SK-N-SH (cell line): Measurements from ENCODE around the gene RAB15. TPM values are rescaled to one million over a fixed set of nuclear protein-coding genes. Genes with fewer than 3 reads are reported as not detected.

Experiments
- CTCF ChIA-PET: fragments of 300-600, 350-600 bp; formaldehyde crosslinking; extraction: SDS; loops from one replicate; lab custom pipeline; 2021; lab: Yijun Ruan, JAX
- POLR2A ChIA-PET: fragments of 350-600 bp; sonication (Branson Sonifier 250); formaldehyde crosslinking; extraction: SDS; loops from one replicate; lab custom pipeline; 2020; ENCODE audit warnings: antibody characterized with exemption, inconsistent platforms; lab: Yijun Ruan, JAX
- DNase-seq: peaks from one replicate; pipeline ENCODE4 v3.0.0; 2012
- H2AFZ ChIP-seq: fragments of 200-600 bp; sonication (generic); 2 replicates; pipeline ENCODE4 v1.8.1; 2016; ENCODE audit warnings: antibody characterized with exemption, mild to moderate bottlenecking, low read depth
- H3F3A ChIP-seq: fragments of 200-600 bp; sonication (generic); replicated peaks from 2 replicates; pipeline ENCODE3; 2016; ENCODE audit warnings: antibody characterized with exemption, mild to moderate bottlenecking; ENCODE audit not compliant: insufficient read depth
- H3K27ac ChIP-seq, 2 experiments: fragments of 200-500 bp in 1 of 2; fragments of 200-600 bp in 1 of 2; sonication (Bioruptor generic) in 1 of 2; sonication (generic), shearing (Covaris generic) in 1 of 2; 2 replicates each; pipeline versions ENCODE4 v1.5.1 to v1.6.1; 2014 to 2016; ENCODE audit warnings: low read depth in 2 of 2, inconsistent platforms in 1 of 2, low read length in 1 of 2, mild to moderate bottlenecking in 1 of 2, mixed read lengths in 1 of 2
- H3K27me3 ChIP-seq: fragments of 200-600 bp; sonication (generic), shearing (Covaris generic); 2 replicates; pipeline ENCODE4 v1.6.1; 2016; ENCODE audit warnings: mixed run types; ENCODE audit not compliant: insufficient read depth
- H3K36me3 ChIP-seq, 2 experiments: fragments of 200-500 bp in 1 of 2; fragments of 200-600 bp in 1 of 2; sonication (Bioruptor generic) in 1 of 2; sonication (generic) in 1 of 2; replicated peaks in 1 of 2; 2 replicates each; pipeline versions ENCODE3 to v1.5.1; 2014 to 2016; ENCODE audit warnings: low read length in 1 of 2, mild to moderate bottlenecking in 1 of 2; ENCODE audit not compliant: insufficient read depth in 2 of 2, control insufficient read depth in 1 of 2
- H3K4me1 ChIP-seq, 2 experiments: fragments of 200-500 bp in 1 of 2; fragments of 200-600 bp in 1 of 2; sonication (Bioruptor generic) in 1 of 2; sonication (generic), shearing (Covaris generic) in 1 of 2; 2 replicates each; pipeline versions ENCODE4 v1.5.1 to v1.6.1; 2014 to 2016; ENCODE audit warnings: low read depth in 1 of 2, low read length in 1 of 2, mixed run types in 1 of 2; ENCODE audit not compliant: insufficient read depth in 2 of 2, control insufficient read depth in 1 of 2
- H3K4me2 ChIP-seq: fragments of 200-600 bp; sonication (generic), shearing (Covaris generic); 2 replicates; pipeline ENCODE4 v1.6.1; 2017; ENCODE audit warnings: mixed run types
- H3K4me3 ChIP-seq, 2 experiments: fragments of 200-500 bp in 1 of 2; fragments of 200-600 bp in 1 of 2; sonication (Bioruptor generic) in 1 of 2; sonication (generic), shearing (Covaris generic) in 1 of 2; 2 replicates each; pipeline versions ENCODE4 v1.5.1 to v1.8.1; 2014 to 2016; ENCODE audit warnings: low read depth in 2 of 2, inconsistent platforms in 1 of 2, low read length in 1 of 2, mild to moderate bottlenecking in 1 of 2, mixed read lengths in 1 of 2, moderate library complexity in 1 of 2
- H3K79me2 ChIP-seq: fragments of 200-600 bp; sonication (generic); 2 replicates; pipeline ENCODE4 v1.8.1; 2017; ENCODE audit warnings: mild to moderate bottlenecking; ENCODE audit not compliant: insufficient read depth
- H3K9ac ChIP-seq: fragments of 200-600 bp; sonication (generic); 2 replicates; pipeline ENCODE4 v1.6.1; 2017; ENCODE audit warnings: mixed run types
- H3K9me2 ChIP-seq: fragments of 200-600 bp; sonication (generic); 2 replicates; pipeline ENCODE4 v1.6.1; 2017; ENCODE audit warnings: mixed run types
- H3K9me3 ChIP-seq: fragments of 200-600 bp; sonication (generic); 2 replicates; pipeline ENCODE4 v1.6.1; 2017; ENCODE audit warnings: mixed run types, mild to moderate bottlenecking, moderate library complexity
- H4K20me1 ChIP-seq: fragments of 200-600 bp; sonication (generic); 2 replicates; pipeline ENCODE4 v1.6.1; 2017; ENCODE audit warnings: mild to moderate bottlenecking, mixed run types; ENCODE audit not compliant: insufficient read depth
- CHD2 ChIP-seq: fragments of 150-350 bp; IDR thresholded peaks from 2 replicates; pipeline ENCODE4 v1.6.1; 2018; ENCODE audit warnings: low read length; ENCODE audit not compliant: partially characterized antibody
- CTCF ChIP-seq: fragments of 200-600 bp; sonication (generic); IDR thresholded peaks from 2 replicates; pipeline ENCODE4 v1.6.1; 2017; ENCODE audit warnings: antibody characterized with exemption, mild to moderate bottlenecking, moderate library complexity
- ELF1 ChIP-seq: IDR thresholded peaks from 2 replicates; pipeline ENCODE4 v1.4.0; 2012
- FOSL2 ChIP-seq: IDR thresholded peaks from 2 replicates; pipeline ENCODE4 v1.4.0; 2012; ENCODE audit warnings: low read depth, mild to moderate bottlenecking, moderate library complexity, borderline replicate concordance
- GATA2 ChIP-seq: sonication (generic); formaldehyde crosslinking; IDR thresholded peaks from 2 replicates; pipeline ENCODE4 v1.5.0; 2020; ENCODE audit warnings: mild to moderate bottlenecking, missing genetic modification reagents
- JUND ChIP-seq: IDR thresholded peaks from 2 replicates; pipeline ENCODE4 v1.4.0; 2012
- MEF2A ChIP-seq: IDR thresholded peaks from 2 replicates; pipeline ENCODE4 v1.4.0; 2012; ENCODE audit warnings: low read depth, borderline replicate concordance
- NFIC ChIP-seq: IDR thresholded peaks from 2 replicates; pipeline ENCODE4 v1.4.0; 2012; ENCODE audit warnings: borderline replicate concordance
- NRF1 ChIP-seq: IDR thresholded peaks from 2 replicates; pipeline ENCODE4 v1.6.1; 2012; ENCODE audit warnings: low read depth, mild to moderate bottlenecking, low read length
- POLR2AphosphoS5 ChIP-seq: IDR thresholded peaks from 2 replicates; pipeline ENCODE4 v1.6.1; 2012; ENCODE audit warnings: low read depth, low read length
- RAD21 ChIP-seq: IDR thresholded peaks from 2 replicates; pipeline ENCODE4 v1.6.1; 2012; ENCODE audit warnings: mild to moderate bottlenecking, low read length
- RCOR1 ChIP-seq: fragments of 150-350 bp; IDR thresholded peaks from 2 replicates; pipeline ENCODE4 v1.6.1; 2017; ENCODE audit warnings: antibody characterized with exemption, low read length
- RFX5 ChIP-seq: IDR thresholded peaks from 2 replicates; pipeline ENCODE4 v1.6.1; 2012; ENCODE audit warnings: mild to moderate bottlenecking, improper control_type of control experiment, low read length
- RXRA ChIP-seq: IDR thresholded peaks from 2 replicates; pipeline ENCODE4 v1.4.0; 2012; ENCODE audit warnings: low read depth, mild to moderate bottlenecking, borderline replicate concordance
- SIN3A ChIP-seq: IDR thresholded peaks from 2 replicates; pipeline ENCODE4 v1.6.1; 2012; ENCODE audit warnings: low read depth, mild to moderate bottlenecking, low read length, moderate library complexity, borderline replicate concordance
- SMC3 ChIP-seq: IDR thresholded peaks from 2 replicates; pipeline ENCODE4 v1.6.1; 2012; ENCODE audit warnings: low read depth, low read length, improper control_type of control experiment
- TEAD4 ChIP-seq: IDR thresholded peaks from 2 replicates; pipeline ENCODE4 v1.4.0; 2012; ENCODE audit warnings: mild to moderate bottlenecking, borderline replicate concordance; ENCODE audit not compliant: insufficient read depth
- YY1 ChIP-seq: IDR thresholded peaks from 2 replicates; pipeline ENCODE4 v1.4.0; 2012; ENCODE audit warnings: low read depth, mild to moderate bottlenecking
- WGBS: methylation state at CpG from one replicate; pipeline ENCODE4 v1.1.6; 2017; ENCODE audit warnings: low lambda C conversion rate; 5-methylcytosine and 5-hydroxymethylcytosine counted together
- polyA plus RNA-seq, 3 experiments: library from polyadenylated mRNA; depleted of rRNA; stranded (reverse); fragments of >200 nt; gene quantifications; 2 replicates each; pipeline ENCODE4 v1.2.3, GENCODE V29; 2012
- TF ChIP-seq, protein P1 (sequence below): IDR thresholded peaks from 2 replicates; pipeline ENCODE4 v1.4.0; 2012; ENCODE audit warnings: low read depth
- TF ChIP-seq, protein P2 (sequence below): fragments of 150-350 bp; IDR thresholded peaks from 2 replicates; pipeline ENCODE4 v1.6.1; 2017; ENCODE audit warnings: antibody characterized with exemption, low read length, low read depth, borderline replicate concordance

Gene RAB15
- polyA plus RNA-seq, 1 of the 3 experiments (the other 2 are of a cell fraction) = 14.2 TPM

GRCh38 chr14:64927031-64927430, 45.1 kb downstream of the RAB15 start:
- ChIA-PET POLR2A (no interaction called here), CTCF (interaction anchor here (0.8 to 3.0 kb wide), 3 partner anchors 16 to 93 kb away, joined by 3 to 9 read pairs (median 4); no protein-coding TSS in a partner anchor)
- WGBS = 97% methylated on average over 3 of the region's 3 CpGs

More at GRCh38 chr14:64927031-64927430, 45.1 kb downstream of the RAB15 start:
- Histone ChIP-seq H3K9ac (no peak overlapping the region), H3K9me2 (no peaks in the 10 kb centered on the region), H3K79me2 (peaks cover 24% of the 10 kb centered on the region), H3K4me2 (no peak overlapping the region), H3K27ac (no peak overlapping the region), H3K36me3 (peaks cover 70 to 71% of the 10 kb centered on the region in 2 experiments), H4K20me1 (peaks cover 6% of the 10 kb centered on the region), H3K9me3 (no peaks in the 10 kb centered on the region), H3K27me3 (no peaks in the 10 kb centered on the region), H2AFZ (no peak overlapping the region)
- DNase-seq = no peak
- TF ChIP-seq CHD2 (no peak), SMC3 (no peak), SIN3A (no peak), NRF1 (no peak), GATA2 (CRISPR knock-in tag) (no peak), RAD21 (no peak), RXRA (no peak), RFX5 (no peak), NFIC (no peak), JUND (no peak), POLR2AphosphoS5 (no peak), TEAD4 (no peak), FOSL2 (no peak), ELF1 (no peak), MEF2A (no peak), CTCF (no peak), RCOR1 (no peak), YY1 (no peak)
- TF ChIP-seq, protein P1, sequence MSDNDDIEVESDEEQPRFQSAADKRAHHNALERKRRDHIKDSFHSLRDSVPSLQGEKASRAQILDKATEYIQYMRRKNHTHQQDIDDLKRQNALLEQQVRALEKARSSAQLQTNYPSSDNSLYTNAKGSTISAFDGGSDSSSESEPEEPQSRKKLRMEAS = no peak
- TF ChIP-seq, protein P2, sequence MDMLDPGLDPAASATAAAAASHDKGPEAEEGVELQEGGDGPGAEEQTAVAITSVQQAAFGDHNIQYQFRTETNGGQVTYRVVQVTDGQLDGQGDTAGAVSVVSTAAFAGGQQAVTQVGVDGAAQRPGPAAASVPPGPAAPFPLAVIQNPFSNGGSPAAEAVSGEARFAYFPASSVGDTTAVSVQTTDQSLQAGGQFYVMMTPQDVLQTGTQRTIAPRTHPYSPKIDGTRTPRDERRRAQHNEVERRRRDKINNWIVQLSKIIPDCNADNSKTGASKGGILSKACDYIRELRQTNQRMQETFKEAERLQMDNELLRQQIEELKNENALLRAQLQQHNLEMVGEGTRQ = no peak
- TF ChIP-seq, all 33 proteins: peak for 0
- H3F3A ChIP-seq = peaks cover 5% of the 10 kb centered on the region
- H3K4me1 ChIP-seq = peaks cover 0 to 5% of the 10 kb centered on the region in 2 experiments; a peak in 2 of 4 replicates
- no peak overlapping the region for H3K4me3 ChIP-seq
